DMS53 (cell line): Measurements from ENCODE around the gene NKX2-8.

Experiments used
- DNase-seq: peaks from one replicate; lab custom pipeline; 2025; lab: John Stamatoyannopoulos, UW

Gene NKX2-8

GRCh38 chr14:36582011-36582873 lies at the start of gene NKX2-8:
NKX2-8 (minus strand) TSS chr14:36582614; CDS start chr14:36582389, 225 bp downstream.
- DNase-seq = peak; percentile 52

GRCh38 chr14:36627981-36628380 lies 45.6 kb upstream of the NKX2-8 start:
- no peak for DNase-seq

- DNase-seq = no peak
These were observed 43.7 kb upstream of the NKX2-8 start for GRCh38 chr14:36626151-36626550.

- DNase-seq = no peak
These were observed 43.0 kb upstream of the NKX2-8 start for GRCh38 chr14:36625436-36625835.

GRCh38 chr14:36625014-36625413 lies 42.6 kb upstream of the NKX2-8 start:
- no peak for DNase-seq

GRCh38 chr14:36619853-36620252 lies 37.4 kb upstream of the NKX2-8 start:
- DNase-seq = peak; percentile 2

- DNase-seq = no peak
These were observed 36.7 kb upstream of the NKX2-8 start for GRCh38 chr14:36619131-36619530.

GRCh38 chr14:36618641-36619040 lies 36.2 kb upstream of the NKX2-8 start:
- DNase-seq = no peak

GRCh38 chr14:36617824-36618223 lies 35.4 kb upstream of the NKX2-8 start:
- no peak for DNase-seq

- peak; percentile 34 for DNase-seq
These were observed 23.1 kb upstream of the NKX2-8 start for GRCh38 chr14:36605506-36605857.

- DNase-seq = peak; percentile 75
These were observed 22.5 kb upstream of the NKX2-8 start for GRCh38 chr14:36604757-36605505.

GRCh38 chr14:36600431-36600830 lies 18.0 kb upstream of the NKX2-8 start:
- DNase-seq = no peak

GRCh38 chr14:36591482-36591881 lies 9.1 kb upstream of the NKX2-8 start:
- no peak for DNase-seq

- DNase-seq = no peak
These were observed 6.4 kb upstream of the NKX2-8 start for GRCh38 chr14:36588788-36589187.

GRCh38 chr14:36588119-36588518 lies 5.7 kb upstream of the NKX2-8 start:
- no peak for DNase-seq

- DNase-seq = peak; percentile 81
These were observed 2.7 kb upstream of the NKX2-8 start for GRCh38 chr14:36585100-36585499.

- no peak for DNase-seq
These were observed 1.7 kb upstream of the NKX2-8 start for GRCh38 chr14:36583893-36584811.

- DNase-seq = no peak
These were observed 953 bp upstream of the NKX2-8 start for GRCh38 chr14:36583242-36583892.

- no peak for DNase-seq
These were observed 444 bp upstream of the NKX2-8 start for GRCh38 chr14:36582874-36583241.

GRCh38 chr14:36580856-36581831 lies 1.3 kb downstream of the NKX2-8 start:
- DNase-seq = peak; percentile 69
